Cardiac muscle cell (in vitro differentiated cells and primary cell): Measurements from ENCODE around the gene RAP1GAP2. TPM values are rescaled to one million over a fixed set of nuclear protein-coding genes. Genes with fewer than 3 reads are reported as not detected.
A peak's percentile ranks its signal among the peaks of the same experiment; 100 is the strongest.

Source experiments
- DNase-seq, 2 donors: peaks; one replicate each; pipeline versions ENCODE4 v3.0.0 to v3.0.0-alpha.2; 2010 to 2017; ENCODE audit warnings: low read depth in 1 of 2, low spot score in 1 of 2
- H3K27ac ChIP-seq: fragments of 200-600 bp; sonication (generic); 2 replicates; pipeline ENCODE4 v1.5.1; 2016
- H3K27me3 ChIP-seq: fragments of 200-600 bp; sonication (generic); 2 replicates; pipeline ENCODE4 v1.6.0; 2016; ENCODE audit warnings: control low read depth
- H3K36me3 ChIP-seq: fragments of 200-600 bp; sonication (generic); 2 replicates; pipeline ENCODE4 v1.5.1; 2016; ENCODE audit warnings: control low read depth
- H3K4me1 ChIP-seq: fragments of 200-600 bp; sonication (generic); 2 replicates; pipeline ENCODE4 v1.8.1; 2017; ENCODE audit warnings: low read depth, mild to moderate bottlenecking, mixed run types
- H3K4me3 ChIP-seq: fragments of 200-600 bp; sonication (generic); 2 replicates; pipeline ENCODE4 v1.5.1; 2016; ENCODE audit warnings: mild to moderate bottlenecking
- H3K9me3 ChIP-seq: fragments of 200-600 bp; sonication (generic); 2 replicates; pipeline ENCODE4 v1.5.1; 2017; ENCODE audit warnings: low read depth, mild to moderate bottlenecking, control low read depth
- CTCF ChIP-seq: IDR thresholded peaks from 2 replicates; pipeline ENCODE4 v1.5.1; 2012; ENCODE audit warnings: low read depth, mild to moderate bottlenecking, low read length
- polyA plus RNA-seq: library from polyadenylated mRNA; unstranded; fragments of >200 nt; fragmentation: Nextera tagmentation; extraction: Ambion mirVana; gene quantifications from 2 replicates; pipeline ENCODE4 v1.2.1, GENCODE V29; 2016
- total RNA-seq: library from RNA; depleted of rRNA; stranded (reverse); fragments of >200 nt; gene quantifications from 2 replicates; pipeline ENCODE4 v1.2.3, GENCODE V29; 2016

RAP1GAP2 gene
- total and polyA plus RNA-seq, 2 experiments from 2014 or later = 1.2 to 2.9 TPM

DNA sequence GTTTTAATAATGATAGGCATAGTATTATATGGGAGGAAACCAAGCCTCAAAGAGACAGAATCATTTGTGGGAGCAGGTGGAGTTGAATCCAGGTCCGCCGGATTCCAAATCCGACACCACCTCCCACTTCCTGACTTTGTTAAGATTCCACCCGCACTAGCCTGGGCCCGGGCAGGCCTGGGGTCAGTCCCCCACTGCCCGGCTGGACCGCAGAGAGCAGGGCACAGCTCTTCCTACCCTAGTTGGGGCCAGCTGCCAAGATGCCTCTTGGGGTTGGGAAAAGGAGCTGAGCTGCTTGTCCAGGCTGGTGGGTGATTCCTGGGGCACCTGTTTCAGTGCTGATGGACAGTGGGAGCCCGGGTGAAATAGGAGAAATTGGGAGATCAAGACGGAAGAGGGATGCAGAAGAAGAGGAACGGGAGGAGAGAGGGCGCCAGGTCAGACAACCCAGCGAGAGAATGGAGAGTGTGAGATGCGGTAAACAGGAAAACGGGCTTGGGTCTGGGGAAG, 213.2 kb downstream of the RAP1GAP2 start:
- H3K9me3 ChIP-seq = no peaks in the 10 kb centered on the region
- no peak for DNase-seq
- TF ChIP-seq CTCF = no peak
- no peaks in the 10 kb centered on the region for H3K36me3 ChIP-seq
- H3K27me3 ChIP-seq = no peaks in the 10 kb centered on the region
- peaks cover 4% of the 10 kb centered on the region for H3K4me1 ChIP-seq
- no peak overlapping the region for H3K27ac ChIP-seq
- H3K4me3 ChIP-seq = no peak overlapping the region

- no peak for DNase-seq
- Histone ChIP-seq H3K36me3 (no peaks in the 10 kb centered on the region), H3K4me1 (no peaks in the 10 kb centered on the region), H3K27me3 (no peaks in the 10 kb centered on the region), H3K9me3 (no peaks in the 10 kb centered on the region), H3K4me3 (no peak overlapping the region), H3K27ac (no peak overlapping the region)
- no peak for TF ChIP-seq CTCF
Measured at GRCh38 chr17:3011891-3012290, 215.7 kb downstream of the RAP1GAP2 start.

DNA sequence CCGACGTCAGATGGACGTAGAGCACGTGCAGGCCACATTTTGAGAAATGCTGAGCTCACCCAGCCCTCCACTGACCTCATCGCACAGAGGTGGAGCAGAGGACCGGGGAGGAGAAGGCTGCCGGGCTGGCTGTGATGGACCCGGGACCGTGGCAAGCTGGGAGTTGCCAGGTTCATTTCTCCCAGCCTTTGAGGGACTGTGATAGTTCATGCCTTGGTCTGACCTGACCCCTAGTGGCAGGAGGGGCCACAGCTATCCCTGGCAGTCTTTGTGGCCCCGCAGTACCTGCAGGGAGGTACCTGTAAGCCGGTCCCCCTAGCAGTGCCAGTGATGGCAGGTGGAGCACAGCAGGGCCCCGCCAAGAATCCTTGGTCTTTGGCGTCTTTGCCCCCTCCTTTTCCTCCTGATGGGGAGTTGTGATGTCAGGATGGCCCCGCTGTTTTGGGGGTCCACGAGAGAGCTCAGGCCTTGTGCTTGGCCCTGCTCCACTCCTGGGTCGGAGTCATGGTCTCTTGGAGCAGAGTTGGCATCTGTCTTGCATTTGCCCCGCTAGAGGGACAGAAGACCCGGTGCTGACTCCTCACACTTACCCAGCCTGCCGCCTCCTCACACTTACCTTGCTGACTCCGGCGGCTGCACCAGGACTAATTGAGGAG, 216.8 kb downstream of the RAP1GAP2 start:
- peak; percentile 76 to 77 for DNase-seq
- Histone ChIP-seq H3K9me3 (no peaks in the 10 kb centered on the region), H3K27me3 (no peaks in the 10 kb centered on the region), H3K36me3 (no peaks in the 10 kb centered on the region), H3K4me3 (no peak overlapping the region), H3K27ac (no peak overlapping the region), H3K4me1 (no peaks in the 10 kb centered on the region)
- TF ChIP-seq CTCF = peak; percentile 83

DNA sequence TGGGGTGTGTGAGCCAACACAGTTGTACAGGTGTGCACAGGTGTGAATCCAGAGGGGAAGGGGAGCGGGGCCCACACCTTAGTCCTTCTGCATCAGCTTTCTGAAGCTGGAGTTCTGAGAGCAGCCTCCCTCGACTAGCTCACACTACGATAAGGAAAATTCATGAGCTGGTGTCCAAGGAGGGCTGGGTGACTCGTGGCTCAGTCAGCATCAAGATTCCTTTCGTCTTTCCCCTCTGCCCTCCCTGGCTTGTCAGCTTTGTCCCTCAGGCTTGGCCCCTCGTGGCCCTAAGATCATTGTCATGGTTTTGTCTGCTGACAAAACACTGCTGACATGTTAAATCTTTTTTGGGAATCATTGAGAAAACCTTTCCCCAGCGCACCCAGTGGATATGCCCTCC, 219.7 kb downstream of the RAP1GAP2 start:
- no peaks in the 10 kb centered on the region for H3K36me3 ChIP-seq
- no peaks in the 10 kb centered on the region for H3K4me1 ChIP-seq
- no peaks in the 10 kb centered on the region for H3K9me3 ChIP-seq
- H3K27ac ChIP-seq = no peak overlapping the region
- DNase-seq = no peak
- TF ChIP-seq CTCF = no peak
- H3K27me3 ChIP-seq = no peaks in the 10 kb centered on the region
- H3K4me3 ChIP-seq = no peak overlapping the region

GRCh38 chr17:3017936-3018335, 221.7 kb downstream of the RAP1GAP2 start:
- no peaks in the 10 kb centered on the region for H3K9me3 ChIP-seq
- H3K27me3 ChIP-seq = no peaks in the 10 kb centered on the region
- H3K4me3 ChIP-seq = no peak overlapping the region
- TF ChIP-seq CTCF = no peak
- no peak overlapping the region for H3K27ac ChIP-seq
- no peaks in the 10 kb centered on the region for H3K36me3 ChIP-seq
- no peaks in the 10 kb centered on the region for H3K4me1 ChIP-seq
- DNase-seq = no peak
